K562 (cell line): Measurements from ENCODE around the gene ECI1. TPM values are rescaled to one million over a fixed set of nuclear protein-coding genes. Genes with fewer than 3 reads are reported as not detected.
A peak's percentile ranks its signal among the peaks of the same experiment; 100 is the strongest.

Experiments
- ATAC-seq: fragments of 200-7000 bp; cut with Tn5 transposase; 3 replicates; pipeline ENCODE4 v1.9.1; 2020; ENCODE audit warnings: moderate library complexity
- BruUV-seq: library from RNA; stranded (reverse); fragments of 400-500 nt; replicated peaks from 2 replicates; lab custom pipeline; 2021; lab: Mats Ljungman, UMichigan
- CTCF ChIA-PET: fragments of 300-600 bp; formaldehyde crosslinking; extraction: SDS; loops from one replicate; lab custom pipeline; 2021; ENCODE audit warnings: low intra/inter-chr PET ratio; lab: Yijun Ruan, JAX
- POLR2A ChIA-PET: fragments of 300-600, 350-650 bp; sonication (Branson Sonifier 250); formaldehyde crosslinking; extraction: SDS; loops from one replicate; lab custom pipeline; 2021; ENCODE audit warnings: antibody characterized with exemption, inconsistent platforms; lab: Yijun Ruan, JAX
- DNase-seq, 4 experiments: peaks; one replicate each; pipeline versions ENCODE4 v3.0.0 to v3.0.0-alpha.2; 2011 to 2018; ENCODE audit warnings: low spot score in 3 of 4, mixed read lengths in 3 of 4; ENCODE audit errors: extremely low read depth in 1 of 4
- FAIRE-seq: peaks from 2 replicates; lab custom pipeline; 2011; peaks lifted over from hg19 to GRCh38; lab: Jason Lieb, UNC
- H2AFZ ChIP-seq: 2 replicates; pipeline ENCODE4 v1.6.0; 2011; ENCODE audit warnings: low read depth, low read length, control low read depth, inconsistent platforms
- H3K27ac ChIP-seq: fragments of 200-600 bp; 3 replicates; pipeline ENCODE4 v1.8.0; 2011; ENCODE audit warnings: low read depth, mild to moderate bottlenecking, control low read depth, inconsistent platforms, low read length, moderate library complexity, mixed read lengths; ENCODE audit errors: extremely low read depth
- H3K27me3 ChIP-seq, 2 experiments: fragments of 300-600 bp in 1 of 2; 2 replicates in 1 of 2; 3 replicates in 1 of 2; pipeline versions ENCODE4 v1.6.0 to v1.8.0; 2011; ENCODE audit warnings: inconsistent platforms in 2 of 2, low read length in 2 of 2, mild to moderate bottlenecking in 1 of 2, mixed read lengths in 1 of 2, moderate library complexity in 1 of 2; ENCODE audit not compliant: control insufficient read depth in 2 of 2, insufficient read depth in 2 of 2
- H3K36me3 ChIP-seq: fragments of 300-600 bp; 3 replicates; pipeline ENCODE4 v1.8.0; 2011; ENCODE audit warnings: mild to moderate bottlenecking, low read length, inconsistent platforms; ENCODE audit not compliant: control insufficient read depth, insufficient read depth
- H3K4me1 ChIP-seq, 2 experiments: fragments of 200-600 bp in 1 of 2; replicated peaks in 1 of 2; 2 replicates in 1 of 2; 3 replicates in 1 of 2; pipeline versions ENCODE4 v1.5.1 to v1.8.0; 2011; ENCODE audit warnings: inconsistent platforms in 2 of 2, low read length in 2 of 2, mild to moderate bottlenecking in 1 of 2, mixed read lengths in 1 of 2, moderate library complexity in 1 of 2; ENCODE audit not compliant: control insufficient read depth in 2 of 2, insufficient read depth in 2 of 2
- H3K4me2 ChIP-seq: 2 replicates; pipeline ENCODE4 v1.6.1; 2011; ENCODE audit warnings: low read length, control low read depth, inconsistent platforms, mixed read lengths; ENCODE audit not compliant: insufficient read depth
- H3K4me3 ChIP-seq: fragments of 200-600 bp; sonication (generic), shearing (Covaris generic); 2 replicates; pipeline ENCODE4 v1.5.1; 2016; ENCODE audit warnings: control low read depth, inconsistent platforms
- H3K79me2 ChIP-seq: fragments of 200-600 bp; 3 replicates; pipeline ENCODE4 v1.8.0; 2011; ENCODE audit warnings: low read length, inconsistent platforms; ENCODE audit not compliant: control insufficient read depth, insufficient read depth
- H3K9ac ChIP-seq, 2 experiments: 2 replicates each; pipeline versions ENCODE4 v1.6.0 to v1.6.1; 2011; ENCODE audit warnings: low read depth in 2 of 2, low read length in 2 of 2, control low read depth in 1 of 2, inconsistent platforms in 1 of 2, mild to moderate bottlenecking in 1 of 2, mixed read lengths in 1 of 2; ENCODE audit not compliant: insufficient read depth in 1 of 2
- H3K9me1 ChIP-seq: one replicate; pipeline ENCODE4 v1.6.0; 2011; ENCODE audit warnings: inconsistent platforms, mild to moderate bottlenecking, low read length, moderate library complexity; ENCODE audit not compliant: control insufficient read depth, insufficient read depth
- H3K9me3 ChIP-seq: replicated peaks from 2 replicates; pipeline ENCODE4 v1.5.1; 2011; ENCODE audit warnings: low read depth, low read length, inconsistent platforms; ENCODE audit not compliant: control insufficient read depth, insufficient read depth
- H4K20me1 ChIP-seq: replicated peaks from 2 replicates; pipeline ENCODE4 v1.6.1; 2011; ENCODE audit warnings: low read length, inconsistent platforms, mixed read lengths; ENCODE audit not compliant: control insufficient read depth, insufficient read depth
- BRF1 ChIP-seq: IDR thresholded peaks from 3 replicates; pipeline ENCODE4 v1.6.1; 2011; ENCODE audit warnings: borderline replicate concordance, mild to moderate bottlenecking; ENCODE audit not compliant: insufficient read length; ENCODE audit errors: extremely low read depth
- FIP1L1 ChIP-seq: fragments of 200-400 bp; formaldehyde crosslinking; IDR thresholded peaks from 2 replicates; pipeline ENCODE4 v1.6.1; 2018; ENCODE audit warnings: mild to moderate bottlenecking, low read depth, low read length; ENCODE audit not compliant: poor library complexity, severe bottlenecking
- HDAC2 ChIP-seq: fragments of 450-650 bp; IDR thresholded peaks from 2 replicates; pipeline ENCODE4 v1.6.1; 2016; ENCODE audit warnings: mild to moderate bottlenecking
- POLR2A ChIP-seq: fragments of 450-650 bp; conservative IDR thresholded peaks from 2 replicates; pipeline ENCODE4 v1.6.1; 2016
- POLR2AphosphoS2 ChIP-seq: IDR thresholded peaks from 2 replicates; pipeline ENCODE4 v1.6.1; 2012; ENCODE audit warnings: low read length, improper control_type of control experiment
- POLR2G ChIP-seq: fragments of 200-400 bp; formaldehyde crosslinking; IDR thresholded peaks from 2 replicates; pipeline ENCODE4 v1.6.1; 2017; ENCODE audit warnings: low read depth, mild to moderate bottlenecking, antibody characterized with exemption, low read length, moderate library complexity
- RBFOX2 ChIP-seq: fragments of 200-400 bp; formaldehyde crosslinking; IDR thresholded peaks from 2 replicates; pipeline ENCODE4 v1.6.1; 2017; ENCODE audit warnings: low read depth, mild to moderate bottlenecking, low read length, moderate library complexity
- RBM22 ChIP-seq: fragments of 200-400 bp; formaldehyde crosslinking; IDR thresholded peaks from 2 replicates; pipeline ENCODE4 v1.6.1; 2018; ENCODE audit warnings: low read length, low read depth; ENCODE audit not compliant: poor library complexity, severe bottlenecking
- SP1 ChIP-seq: sonication (generic); formaldehyde crosslinking; IDR thresholded peaks from 2 replicates; pipeline ENCODE4 v1.8.1; 2022; ENCODE audit warnings: mild to moderate bottlenecking, missing genetic modification reagents
- ZBTB33 ChIP-seq: sonication (generic); formaldehyde crosslinking; IDR thresholded peaks from 2 replicates; pipeline ENCODE4 v1.8.1; 2023; ENCODE audit warnings: mild to moderate bottlenecking, missing genetic modification reagents
- ZKSCAN1 ChIP-seq: fragments of 150-350 bp; IDR thresholded peaks from 2 replicates; pipeline ENCODE4 v1.6.1; 2016; ENCODE audit warnings: low read depth, low read length
- WGBS: fragments of 100-300 bp; shearing (Covaris generic); methylation state at CpG from one replicate; pipeline ENCODE4 v1.1.6; 2016; ENCODE audit warnings: low coverage, mixed read lengths; ENCODE audit not compliant: insufficient coverage; ENCODE audit errors: missing lambda C conversion rate; 5-methylcytosine and 5-hydroxymethylcytosine counted together
- in situ Hi-C: fragments of 300-500 bp; cut with MboI; formaldehyde crosslinking; loops from 4 replicates; pipeline ENCODE4 v1.15.0; 2018; ENCODE audit warnings: inconsistent platforms, mixed read lengths
- intact Hi-C: fragments of 100-400 bp; cut with micrococcal nuclease; formaldehyde crosslinking; loops from 2 replicates; pipeline ENCODE4 v1.14.2; 2022
- polyA plus RNA-seq, 8 experiments: library from polyadenylated mRNA; depleted of rRNA in 4 of 8; stranded (reverse) in 5 of 8; unstranded in 3 of 8; fragments of >200 nt; fragmentation: Nextera tagmentation in 2 of 8; fragmentation: Illumina TruSeq in 1 of 8; extraction: Ambion mirVana in 2 of 8; extraction: Trizol in 1 of 8; gene quantifications; 2 replicates each; pipeline versions ENCODE4 v1.2.1 to v1.2.3, GENCODE V29; 2011 to 2014; ENCODE audit warnings: inconsistent platforms in 1 of 8, missing spikeins in 1 of 8
- total RNA-seq, 7 experiments: library from RNA; depleted of rRNA in 6 of 7; stranded (reverse); fragments of >200 nt in 6 of 7; fragmentation: Illumina TruSeq in 2 of 7; extraction: Trizol in 2 of 7; gene quantifications; 2 replicates each; pipeline versions ENCODE4 v1.2.1 to v1.2.3, GENCODE V29; 2011 to 2021; ENCODE audit warnings: low replicate concordance in 1 of 7

The ECI1 gene
- total and polyA plus RNA-seq, 9 of the 15 experiments (the other 6 are each of a cell fraction or from before 2014, with no cell fraction given) = 4.7 to 189 (median 54.0) TPM

GRCh38 chr16:2234813-2235170, 16.6 kb downstream of the ECI1 start:
- Histone ChIP-seq H3K4me2 (no peak overlapping the region), H3K9ac (no peak overlapping the region), H3K27me3 (no peaks in the 10 kb centered on the region), H2AFZ (no peak overlapping the region), H3K4me1 (peaks cover 0 to 58% of the 10 kb centered on the region in 2 experiments; a peak in 2 of 5 replicates), H3K27ac (no peak overlapping the region), H3K9me3 (no peaks in the 10 kb centered on the region), H3K4me3 (no peak overlapping the region), H3K79me2 (no peaks in the 10 kb centered on the region), H4K20me1 (no peaks in the 10 kb centered on the region), H3K9me1 (no peaks in the 10 kb centered on the region), H3K36me3 (peaks cover 78% of the 10 kb centered on the region; the same call in 2 of the 3 replicates)
- no TSS peak for BruUV-seq
- intact Hi-C loops (no loop called here), in situ Hi-C loops (no loop called here)
- no peak for ATAC-seq
- DNase-seq = no peak
- 100% methylated on average over 7 of the region's 18 CpGs for WGBS
- ChIA-PET POLR2A (interaction anchor here (1.2 to 2.6 kb wide), 2 partner anchors 9 to 13 kb away, joined by 3 to 20 read pairs; no protein-coding TSS in a partner anchor), CTCF (no interaction called here)
- TF ChIP-seq HDAC2 (no peak), POLR2G (peak; percentile 32; the same call in 1 of the 2 replicates)
- no peak for FAIRE-seq

- no peak overlapping the region for H3K4me3 ChIP-seq
- intact Hi-C loops = no loop called here
- H3K36me3 ChIP-seq = peaks cover 78% of the 10 kb centered on the region; the same call in 2 of the 3 replicates
- no peak for DNase-seq
- H3K4me2 ChIP-seq = no peak overlapping the region
- no peaks in the 10 kb centered on the region for H3K9me1 ChIP-seq
- H3K79me2 ChIP-seq = no peaks in the 10 kb centered on the region
- no peaks in the 10 kb centered on the region for H3K27me3 ChIP-seq
- 95% methylated on average over 29 of the region's 51 CpGs for WGBS
- no TSS peak for BruUV-seq
- no peaks in the 10 kb centered on the region for H3K9me3 ChIP-seq
- TF ChIP-seq ZBTB33 (peak; percentile 49; the same call in 1 of the 2 replicates), POLR2G (peak; percentile 71), RBM22 (peak; percentile 43), BRF1 (no peak), ZKSCAN1 (peak; percentile 67; the same call in 1 of the 2 replicates), FIP1L1 (peak; percentile 73), RBFOX2 (peak; percentile 57), POLR2A (0 out of 2 replicates have a peak, but pooled peaks have one; percentile 17), POLR2AphosphoS2 (0 out of 2 replicates have a peak, but pooled peaks have one; percentile 7), SP1 (CRISPR knock-in tag) (no peak)
- TF ChIP-seq, all 486 proteins: peak for 8
- ATAC-seq (no peak), FAIRE-seq (no peak)
- peaks cover 0 to 64% of the 10 kb centered on the region in 2 experiments; a peak in 2 of 5 replicates for H3K4me1 ChIP-seq
- in situ Hi-C loops = no loop called here
- ChIA-PET POLR2A (interaction anchor here (0.6 to 3.7 kb wide), 6 partner anchors 8 to 40 kb away, joined by 3 to 29 read pairs (median 4); partner anchors contain the start of gene E4F1), CTCF (no interaction called here)
- H4K20me1 ChIP-seq = no peaks in the 10 kb centered on the region
- H3K27ac ChIP-seq = no peak overlapping the region
- no peak overlapping the region for H2AFZ ChIP-seq
- no peak overlapping the region for H3K9ac ChIP-seq
These were observed 17.2 kb downstream of the ECI1 start for GRCh38 chr16:2233872-2234812.
